Stimulated activated naive CD4-positive, alpha-beta T cell treated with Interleukin-2 at 50 U/mL for 16 hours (primary cell): ENCODE results near the gene ZNF692.
"Not testable (repeated sequence)": the region's sequence is repeated elsewhere in the genome, so short reads cannot be mapped to it uniquely, and the experiment has no call there.

Experiments used
- DNase-seq: peaks from one replicate; lab custom pipeline; 2025; lab: John Stamatoyannopoulos, UW

Gene ZNF692

DNA sequence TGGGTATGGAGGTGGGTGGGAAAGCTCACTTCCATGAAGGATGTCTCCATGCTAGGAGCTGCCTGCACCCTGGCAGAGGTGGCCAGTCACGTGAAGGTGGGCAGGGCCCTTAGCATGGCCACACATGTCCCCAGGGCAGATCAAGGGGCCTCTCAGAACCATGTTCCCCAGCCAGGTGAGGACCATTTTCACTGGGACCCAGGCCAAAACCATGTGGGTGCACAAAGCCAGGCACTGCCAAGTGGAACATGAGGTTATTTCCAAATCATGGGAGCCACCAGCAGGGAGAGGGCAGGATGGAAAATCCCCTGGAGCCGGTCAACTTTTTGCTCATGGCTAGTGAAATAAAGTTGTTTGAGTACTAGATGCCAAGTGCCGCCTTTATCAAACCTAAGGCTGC, 9.7 kb downstream of the ZNF692 start:
- DNase-seq: no peak

DNA sequence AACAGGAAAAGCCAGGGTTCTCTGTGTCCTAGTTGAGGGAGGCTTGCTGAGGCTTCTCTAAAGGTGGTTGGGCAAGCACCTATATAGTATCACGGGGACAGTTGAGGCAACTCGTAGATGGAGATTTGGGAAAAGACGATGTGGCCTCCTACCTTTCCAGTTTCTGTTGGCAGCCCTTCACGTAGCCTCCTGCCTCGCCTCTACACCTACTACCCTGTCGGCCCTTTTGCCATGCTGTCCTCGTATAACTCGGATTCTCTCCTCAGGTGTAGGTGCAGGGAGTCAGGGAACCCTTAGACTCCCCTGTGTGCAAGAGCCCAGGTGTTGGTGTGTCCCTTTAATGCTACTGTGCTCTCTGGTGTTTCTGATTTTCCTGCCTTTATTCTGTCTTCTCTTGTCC, 10.3 kb downstream of the ZNF692 start:
- DNase-seq: no peak

DNA sequence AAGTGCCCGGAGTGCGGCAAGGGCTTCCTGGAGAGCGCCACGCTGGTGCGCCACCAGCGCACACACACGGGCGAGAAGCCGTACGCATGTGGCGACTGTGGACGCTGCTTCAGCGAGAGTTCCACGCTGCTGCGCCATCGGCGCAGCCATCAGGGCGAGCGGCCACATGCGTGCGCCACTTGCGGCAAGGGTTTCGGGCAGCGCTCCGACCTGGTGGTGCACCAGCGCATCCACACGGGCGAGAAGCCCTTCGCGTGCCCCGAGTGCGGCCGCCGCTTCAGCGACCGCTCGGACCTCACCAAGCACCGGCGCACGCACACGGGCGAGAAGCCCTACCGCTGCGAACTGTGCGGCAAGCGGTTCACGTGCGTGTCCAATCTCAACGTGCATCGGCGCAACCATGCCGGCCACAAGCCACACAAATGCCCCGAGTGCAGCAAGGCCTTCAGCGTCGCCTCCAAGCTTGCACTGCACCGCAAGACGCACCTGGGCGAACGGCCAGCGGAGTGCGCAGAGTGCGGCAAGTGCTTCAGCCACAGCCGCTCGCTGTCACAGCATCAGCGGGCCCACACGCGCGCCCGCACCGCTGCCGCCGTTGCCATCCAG, 10.8 kb downstream of the ZNF692 start:
- DNase-seq: no peak

DNA sequence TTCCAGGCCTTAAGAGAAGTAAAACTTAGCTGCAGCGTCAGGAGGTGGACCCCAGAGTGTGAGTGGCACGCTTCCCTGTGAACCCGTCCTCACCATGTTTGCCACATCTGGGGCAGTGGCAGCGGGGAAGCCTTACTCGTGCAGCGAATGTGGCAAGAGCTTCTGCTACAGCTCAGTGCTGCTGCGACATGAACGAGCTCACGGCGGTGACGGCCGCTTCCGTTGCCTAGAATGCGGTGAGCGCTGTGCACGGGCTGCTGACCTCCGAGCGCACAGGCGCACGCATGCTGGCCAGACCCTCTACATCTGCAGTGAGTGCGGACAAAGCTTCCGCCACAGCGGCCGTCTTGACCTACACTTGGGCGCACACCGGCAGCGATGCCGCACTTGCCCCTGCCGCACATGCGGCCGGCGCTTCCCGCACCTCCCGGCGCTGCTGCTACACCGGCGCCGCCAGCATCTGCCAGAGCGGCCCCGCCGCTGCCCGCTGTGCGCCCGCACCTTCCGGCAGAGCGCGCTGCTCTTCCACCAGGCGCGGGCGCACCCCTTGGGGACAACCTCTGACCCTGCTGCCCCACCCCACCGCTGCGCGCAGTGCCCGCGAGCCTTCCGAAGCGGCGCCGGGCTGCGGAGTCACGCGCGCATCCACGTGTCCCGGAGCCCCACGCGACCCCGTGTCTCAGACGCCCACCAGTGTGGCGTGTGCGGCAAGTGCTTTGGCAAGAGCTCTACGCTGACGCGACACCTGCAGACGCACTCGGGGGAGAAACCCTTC, 11.5 kb downstream of the ZNF692 start:
- no peak for DNase-seq

DNA sequence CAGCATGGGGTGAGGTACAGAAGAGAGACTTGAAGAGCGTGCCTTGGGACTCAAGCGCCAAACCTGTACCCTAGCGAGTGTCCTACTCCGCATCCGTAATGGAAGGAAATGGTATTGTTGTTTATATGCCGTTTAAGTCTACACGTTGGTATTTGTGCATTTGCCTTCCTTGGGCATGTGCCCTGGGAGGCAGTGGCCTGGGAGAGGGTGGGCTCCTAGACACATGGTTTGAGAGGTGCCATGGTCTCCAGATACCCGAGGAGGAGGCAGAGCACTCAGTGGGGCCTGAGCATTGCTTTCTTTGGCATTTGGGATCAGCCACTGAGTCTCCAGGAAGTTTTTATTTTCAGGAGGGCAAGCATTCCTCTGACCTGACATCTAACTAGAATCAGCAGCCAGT, 14.4 kb downstream of the ZNF692 start:
- DNase-seq: no peak

DNA sequence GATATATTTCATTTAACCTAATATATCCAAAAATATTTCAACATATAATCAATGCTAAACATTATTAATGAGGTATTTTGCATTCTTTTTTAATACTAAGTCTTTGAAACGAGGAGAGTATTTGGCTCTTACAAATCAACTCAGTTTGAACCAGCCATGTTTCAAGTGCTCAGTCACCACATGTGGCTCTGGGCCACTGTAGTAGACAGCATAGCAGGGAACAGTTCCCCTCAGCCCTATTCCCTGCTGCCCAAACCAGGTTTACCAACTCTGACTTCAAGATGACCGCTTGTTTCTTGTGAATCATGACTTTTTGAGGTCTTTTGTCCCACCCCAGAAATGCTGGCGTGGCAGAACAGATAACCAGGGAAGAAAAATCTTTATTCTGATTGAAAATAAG, 15.2 kb downstream of the ZNF692 start:
- DNase-seq: no peak

DNA sequence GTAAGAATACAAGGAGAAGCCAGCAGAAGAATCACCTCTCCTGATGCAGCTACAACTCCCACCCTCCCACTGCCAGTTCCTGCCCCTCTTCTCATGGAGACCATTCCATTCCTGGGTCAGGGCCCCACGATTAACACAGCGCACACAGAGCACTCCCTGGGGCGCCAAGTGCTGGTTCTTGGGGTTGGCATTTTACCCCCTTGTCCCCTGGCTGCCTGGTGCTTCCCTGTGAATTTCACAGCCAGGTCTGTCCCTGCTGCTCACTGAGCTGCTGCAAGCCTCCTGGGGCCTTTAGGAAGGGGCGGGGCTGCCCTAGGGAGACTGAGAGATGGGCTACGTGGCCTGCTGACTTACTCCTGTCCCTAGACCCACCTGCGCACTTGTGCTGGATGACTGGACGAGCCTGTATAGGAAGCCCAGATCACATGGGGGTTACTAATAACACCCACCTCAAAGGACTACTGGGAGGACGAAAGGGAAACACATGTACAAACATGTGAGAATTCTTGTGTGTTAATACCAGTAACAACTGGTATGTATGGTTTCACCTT, 16.0 kb downstream of the ZNF692 start:
- no peak for DNase-seq

DNA sequence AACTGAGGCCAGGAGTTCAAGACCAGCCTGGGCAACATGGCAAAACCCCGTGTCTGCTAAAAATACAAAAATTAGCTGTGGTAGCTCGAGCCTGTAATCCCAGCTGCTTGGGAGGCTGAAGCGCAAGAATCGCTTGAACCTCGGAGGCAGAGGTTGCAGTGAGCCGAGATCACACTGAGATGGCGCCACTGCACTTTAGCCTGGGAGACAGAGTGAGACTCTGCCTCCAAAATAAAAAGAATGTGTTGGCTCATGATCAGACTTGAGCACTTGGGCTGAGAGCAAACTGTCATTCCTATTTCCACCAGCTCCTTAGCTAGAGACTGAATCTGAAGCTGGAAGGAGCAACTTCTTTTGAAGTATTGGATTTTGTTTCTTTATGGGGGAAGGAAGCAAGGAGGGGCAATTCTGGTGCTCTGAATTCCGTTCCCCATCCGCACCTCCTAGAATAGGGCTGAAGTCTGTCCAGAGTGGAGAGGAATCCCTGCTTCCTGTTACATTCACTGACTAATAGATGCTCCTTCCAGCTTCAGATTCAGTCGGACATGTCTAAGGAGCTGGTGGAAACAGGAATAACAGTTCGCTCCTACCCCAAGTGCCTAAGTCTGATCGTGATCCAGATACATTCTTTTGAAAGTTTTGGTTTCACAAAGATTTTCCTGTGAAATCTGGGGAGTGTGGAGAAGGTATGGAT, 17.0 kb downstream of the ZNF692 start:
- DNase-seq: peak; percentile 23

DNA sequence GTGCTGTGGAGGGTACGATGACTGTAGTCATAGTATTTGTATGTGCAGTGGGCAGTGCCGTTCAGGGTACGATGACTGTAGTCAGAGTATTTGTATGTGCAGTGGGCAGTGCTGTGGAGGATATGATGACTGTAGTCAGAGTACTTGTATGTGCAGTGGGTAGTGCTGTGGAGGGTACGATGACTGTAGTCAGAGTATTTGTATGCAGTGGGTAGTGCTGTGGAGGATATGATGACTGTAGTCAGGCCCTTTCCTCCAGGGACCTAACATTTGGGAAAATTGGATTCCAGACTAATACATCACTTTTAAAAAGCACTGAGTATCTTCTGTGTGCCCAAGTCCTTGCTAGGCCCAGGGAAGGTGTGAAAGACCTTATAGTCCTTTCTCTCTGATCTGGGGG, 17.9 kb downstream of the ZNF692 start:
- no peak for DNase-seq

DNA sequence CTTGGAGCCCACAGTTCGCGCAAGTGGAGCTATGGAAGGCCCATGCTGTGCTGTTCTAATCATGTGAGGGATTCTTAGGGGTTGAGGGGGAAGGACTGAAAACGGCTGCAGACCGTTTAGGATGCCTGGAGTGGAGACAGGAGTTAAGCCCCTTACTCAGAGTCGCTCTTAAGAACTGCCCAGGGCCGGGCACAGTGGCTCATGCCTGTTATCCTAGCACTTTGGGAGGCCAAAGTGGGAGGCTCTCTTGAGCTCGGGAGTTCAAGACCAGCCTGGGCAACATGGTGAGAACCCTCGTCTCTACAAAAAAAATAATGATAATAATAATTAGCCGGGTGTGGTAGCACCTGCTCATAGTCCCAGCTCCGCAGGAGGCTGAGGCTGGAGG, 19.7 kb downstream of the ZNF692 start:
- no peak for DNase-seq

DNA sequence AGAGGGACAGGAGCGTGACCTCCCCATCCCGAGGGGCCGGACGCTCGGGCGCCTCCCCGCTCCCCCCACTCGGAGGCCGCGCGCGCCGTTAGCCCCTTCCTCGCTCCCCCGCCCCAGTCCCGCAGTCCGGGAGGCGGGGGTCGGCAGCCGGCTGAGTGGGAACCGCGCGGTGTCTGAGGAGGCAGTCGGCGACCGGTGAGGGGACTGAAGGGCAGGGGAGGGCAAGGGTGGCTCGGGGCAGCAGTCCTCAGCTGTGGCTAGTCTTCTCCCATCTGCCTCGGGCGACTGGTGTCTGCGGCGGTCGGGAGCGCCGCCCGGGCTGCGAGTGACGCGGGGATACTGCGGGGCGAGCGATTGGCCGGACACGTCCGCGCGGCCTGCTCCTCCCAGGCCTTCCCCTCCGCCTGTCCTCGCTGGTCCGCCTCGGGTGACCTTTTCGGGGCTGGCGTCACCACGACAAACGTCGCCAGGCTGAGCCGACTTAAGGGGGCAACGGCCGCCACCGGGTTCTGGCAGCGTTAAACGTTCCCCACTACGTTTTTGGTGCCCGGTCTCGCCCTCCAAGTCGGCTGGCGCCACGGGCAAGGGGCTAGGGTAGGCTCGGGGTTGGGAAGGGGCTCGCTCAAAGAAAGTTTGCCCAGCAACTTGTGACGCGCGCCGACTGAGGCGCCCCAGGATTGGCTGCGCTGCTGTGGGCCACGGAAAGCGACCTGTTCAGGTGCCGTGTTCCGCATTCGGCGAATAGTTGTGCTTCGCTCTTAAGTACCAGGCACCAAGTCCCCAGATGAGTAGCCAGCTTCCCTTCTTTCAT, 20.3 kb downstream of the ZNF692 start:
- DNase-seq: peak; percentile 82

DNA sequence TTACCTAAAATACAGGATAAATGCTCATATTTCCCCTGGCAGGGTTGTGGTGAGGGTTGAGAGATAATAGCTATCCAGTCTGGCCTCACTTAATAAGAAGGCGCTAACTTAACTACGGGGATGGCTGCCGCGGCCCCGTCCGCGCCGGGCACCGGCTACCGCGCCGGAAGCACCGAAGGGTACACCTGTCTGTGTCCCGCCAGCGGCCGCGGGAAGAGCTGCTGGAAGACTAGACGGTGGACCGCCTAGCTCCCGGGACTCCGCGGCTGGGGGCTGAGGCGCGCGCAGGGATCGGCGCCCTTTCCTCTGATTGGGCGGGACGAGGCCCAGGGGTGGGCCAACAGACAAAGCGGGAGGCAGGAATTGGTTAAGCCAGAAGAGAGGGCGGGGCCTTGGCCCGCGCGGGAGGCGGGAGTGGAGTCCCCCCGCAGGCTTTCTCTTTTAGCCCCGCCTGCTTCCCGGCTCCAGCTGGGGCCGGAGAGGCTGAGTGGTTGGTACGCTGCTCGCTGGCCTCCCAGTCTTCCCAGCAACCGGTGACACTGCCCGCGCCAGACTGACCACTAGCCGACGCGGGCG, 21.0 kb downstream of the ZNF692 start, which contains the start of gene ZNF672:
ZNF672 (plus strand) TSS at position 444 of the 576 bp plus-strand sequence. CDS start 9,051 bp downstream, outside the sequence.
- peak; percentile 92 for DNase-seq

DNA sequence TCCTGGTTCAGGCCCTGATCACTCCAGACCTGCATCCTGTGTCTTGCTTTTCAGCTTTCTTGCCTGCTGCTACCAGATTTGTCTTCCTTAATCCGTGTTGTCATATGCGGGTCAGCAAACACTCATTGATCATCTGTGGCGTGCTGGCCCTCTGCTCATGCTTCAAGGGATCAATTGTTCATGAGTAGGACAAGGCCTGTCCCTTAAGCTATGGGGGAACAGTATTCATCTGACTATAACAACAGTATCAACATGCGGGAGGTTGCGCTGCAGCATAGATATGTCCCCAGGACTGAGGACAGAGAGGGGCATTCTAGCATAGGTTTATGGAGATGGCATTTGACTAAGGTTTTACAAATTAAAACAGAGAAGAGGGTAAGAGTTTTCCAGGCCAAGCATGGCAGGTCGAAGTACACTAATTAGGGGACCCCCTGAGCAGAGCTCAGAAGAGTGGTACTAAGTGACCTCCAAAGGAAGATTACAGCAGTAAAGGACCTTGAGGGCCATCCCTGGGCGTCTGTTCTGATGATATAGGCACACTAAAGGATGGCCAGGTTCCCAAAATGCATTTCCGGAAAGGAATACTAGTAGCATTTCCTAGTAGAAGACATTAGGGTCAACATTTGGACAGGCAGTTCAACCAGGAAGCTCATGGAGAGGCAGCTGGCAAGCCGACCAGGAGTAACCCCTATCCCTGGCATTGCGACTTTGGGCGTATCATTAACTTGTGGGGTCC, 21.7 kb downstream of the ZNF692 start:
- no peak for DNase-seq

DNA sequence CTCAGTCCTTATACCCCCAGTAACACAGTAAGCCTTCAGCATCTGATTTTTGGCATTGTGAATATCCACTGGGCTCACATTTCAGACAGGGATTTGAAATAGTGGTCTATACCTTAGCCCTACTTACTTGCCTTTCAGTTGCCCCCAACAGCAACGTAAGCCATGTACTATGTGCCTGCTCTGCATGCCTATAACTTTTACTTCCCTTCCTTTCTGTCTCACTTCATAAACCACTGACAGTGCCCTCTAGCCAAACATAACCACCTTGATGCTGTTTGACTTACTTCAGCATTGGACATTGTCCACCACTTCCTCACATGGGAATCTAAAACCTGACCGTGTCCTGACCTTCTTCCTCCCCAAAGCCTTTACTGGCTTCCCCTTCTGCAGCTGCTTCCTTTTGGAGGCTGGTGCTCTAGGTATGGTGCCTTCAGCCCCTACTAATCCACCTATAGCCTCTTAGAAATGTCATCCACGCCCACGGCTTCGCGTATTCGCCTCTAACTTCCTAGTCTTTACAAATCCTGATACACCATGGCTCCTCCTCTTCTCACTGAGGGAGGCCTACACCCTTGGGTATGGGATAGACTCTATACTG, 24.4 kb downstream of the ZNF692 start:
- no peak for DNase-seq

DNA sequence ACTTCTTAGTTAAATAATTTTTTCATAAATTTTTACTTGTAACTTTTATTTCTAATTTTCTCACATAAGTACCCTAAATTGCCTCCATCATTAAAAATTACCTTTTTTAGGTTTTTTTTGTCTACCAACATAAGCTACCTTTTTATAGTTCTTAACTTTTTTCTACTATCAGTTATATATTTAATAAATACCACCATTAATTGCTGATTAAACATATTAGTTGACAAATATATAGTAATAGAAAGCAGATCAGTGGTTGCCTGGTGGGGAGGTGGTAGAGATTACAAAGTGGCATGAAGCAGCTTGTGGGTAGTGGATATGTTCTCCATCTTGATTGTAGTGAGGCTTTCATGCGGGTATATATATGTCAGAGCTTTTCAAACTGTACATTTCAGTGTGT, 27.0 kb downstream of the ZNF692 start:
- no peak for DNase-seq

DNA sequence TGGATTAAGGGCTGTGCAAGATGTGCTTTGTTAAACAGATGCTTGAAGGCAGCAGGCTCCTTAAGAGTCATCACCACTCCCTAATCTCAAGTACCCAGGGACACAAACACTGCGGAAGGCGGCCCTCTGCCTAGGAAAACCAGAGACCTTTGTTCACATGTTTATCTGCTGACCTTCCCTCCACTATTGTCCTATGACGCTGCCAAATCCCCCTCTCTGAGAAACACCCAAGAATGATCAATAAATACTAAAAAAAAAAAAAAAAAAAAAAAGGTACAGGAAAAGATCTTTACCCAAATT, 28.2 kb downstream of the ZNF692 start:
- not testable (repeated sequence) for DNase-seq

DNA sequence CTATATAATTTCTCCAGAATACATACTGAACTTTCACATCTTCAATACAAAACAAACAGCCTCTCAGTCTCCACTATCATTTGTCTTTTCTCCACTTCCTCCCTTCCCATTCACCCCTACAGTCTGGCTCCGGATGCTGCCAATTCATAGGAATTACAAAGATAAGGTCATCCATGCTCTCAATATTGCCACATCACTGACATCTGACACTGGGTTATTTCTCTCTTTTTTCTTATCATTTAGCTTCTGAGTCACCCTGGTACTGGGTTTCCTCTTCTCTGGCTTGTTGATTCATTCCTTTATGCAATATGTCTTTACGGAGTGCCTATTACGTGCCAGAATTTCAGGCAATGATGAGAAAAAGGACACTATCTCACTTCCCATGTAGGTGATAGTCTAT, 30.0 kb downstream of the ZNF692 start:
- DNase-seq: no peak

DNA sequence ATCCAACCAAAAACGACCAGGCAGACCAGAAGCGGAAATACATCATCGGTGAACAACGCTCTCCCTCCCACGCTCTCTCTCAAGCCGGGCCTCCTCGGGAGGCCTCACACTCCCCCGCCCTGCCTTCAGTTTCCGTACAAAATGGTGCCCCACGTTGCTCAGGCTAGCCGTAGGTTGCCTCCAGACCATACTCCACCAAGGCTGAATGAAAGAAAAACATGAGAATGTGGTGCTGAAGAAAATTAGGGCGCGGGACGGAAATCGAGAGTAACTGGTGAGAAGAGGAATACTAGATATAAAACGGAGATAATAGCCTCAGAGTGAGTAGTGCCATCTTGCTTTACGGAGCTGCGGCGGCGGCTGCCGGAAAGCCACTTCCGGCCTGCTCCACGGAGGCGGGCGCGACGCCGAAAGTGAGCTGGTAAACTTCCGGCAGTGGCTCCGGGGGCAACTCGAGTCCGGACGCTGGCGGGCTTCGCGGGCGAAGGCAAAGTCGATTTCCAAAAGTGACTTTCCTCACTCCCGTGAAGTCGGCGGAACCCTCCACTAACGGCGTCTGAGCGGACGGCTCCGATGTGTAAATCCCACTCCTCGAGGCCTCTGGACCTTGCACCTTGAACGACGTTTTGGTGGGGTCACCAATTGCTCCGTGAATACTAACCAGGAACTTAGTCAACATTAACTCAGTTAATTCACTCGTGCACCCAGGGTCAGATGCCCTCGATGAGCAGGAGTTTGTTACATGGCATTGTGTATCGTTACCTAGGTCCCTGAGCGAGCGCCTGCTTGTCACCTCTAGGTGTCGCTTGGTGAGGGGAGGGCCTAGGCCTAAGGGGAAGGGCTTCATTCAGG, 32.8 kb downstream of the ZNF692 start, which contains the start of gene SH3BP5L:
SH3BP5L (minus strand) TSS at position 7 of the 852 bp plus-strand sequence. CDS start 980 bp downstream, outside the sequence.
- peak; percentile 90 for DNase-seq

DNA sequence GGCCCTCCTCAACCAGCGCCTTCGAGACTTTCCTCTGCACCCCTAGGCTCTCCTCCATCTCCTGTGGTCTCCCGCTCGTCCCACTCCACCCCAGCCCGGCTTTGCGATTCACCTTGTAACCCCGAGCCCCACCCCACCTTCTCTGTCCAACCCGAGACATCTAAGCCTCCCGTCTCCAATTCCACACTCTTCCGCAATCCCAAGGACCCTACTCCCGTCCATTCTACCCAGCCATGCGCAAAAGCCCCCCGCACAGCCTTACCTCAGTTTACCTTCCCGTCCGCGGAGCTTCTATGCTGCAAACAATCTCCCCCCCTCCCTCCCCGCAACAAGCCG, 33.3 kb downstream of the ZNF692 start:
- no peak for DNase-seq

DNA sequence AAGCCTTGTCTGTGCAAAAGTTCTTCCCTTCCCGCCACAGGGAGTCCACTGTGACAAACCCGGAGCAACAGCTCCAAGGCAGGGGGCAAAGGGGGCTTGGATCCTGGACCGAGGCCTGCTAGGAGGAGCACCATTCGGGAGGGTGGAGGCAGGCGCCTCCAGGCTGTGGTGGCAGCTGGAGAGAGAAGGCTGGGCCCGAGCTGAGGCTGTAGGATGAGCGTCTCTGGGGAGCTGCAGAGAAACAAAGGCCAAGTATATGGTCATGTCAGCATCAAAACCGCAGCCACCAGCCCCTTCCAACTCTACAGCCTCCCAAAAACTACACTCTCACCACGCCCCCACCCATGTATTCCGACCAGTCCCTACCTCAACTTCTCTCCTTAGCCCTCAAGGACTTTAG, 33.7 kb downstream of the ZNF692 start:
- no peak for DNase-seq
